ENCODE measurements around the gene GGT7.

The GGT7 gene

DNA sequence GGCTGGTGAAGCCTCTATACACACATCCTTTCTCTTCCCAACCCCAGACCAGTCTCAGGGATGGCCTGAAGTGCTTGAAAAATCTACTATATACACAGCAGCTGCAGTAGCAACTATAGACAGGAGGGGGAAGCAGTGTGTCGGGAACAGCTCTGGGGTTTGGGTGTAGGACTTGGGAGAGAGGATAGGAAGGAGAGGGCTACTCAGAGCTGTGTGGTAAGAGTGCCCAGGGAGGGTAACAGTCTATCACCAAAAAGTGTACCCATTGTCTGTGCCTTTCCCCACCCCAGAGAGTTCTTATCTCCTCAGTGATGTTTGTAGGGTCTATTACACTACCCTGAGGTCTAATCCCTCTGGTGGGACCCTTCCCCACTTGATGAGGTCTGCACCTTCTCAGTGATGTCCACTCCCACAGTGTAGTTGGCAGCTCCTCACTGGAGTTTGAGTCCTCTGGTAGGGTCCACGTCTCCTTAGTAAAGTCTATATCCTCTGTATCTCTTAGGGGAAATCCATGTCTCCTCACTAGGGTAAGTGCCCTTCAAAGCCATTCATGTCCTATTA lies 1.5 kb upstream of the GGT7 start:
- H3K27ac ChIP-seq (ENCODE audit: low read length) = no peak overlapping the region
- no peaks in the 10 kb centered on the region for H3F3A ChIP-seq (ENCODE audit: insufficient read depth, low read length)

DNA sequence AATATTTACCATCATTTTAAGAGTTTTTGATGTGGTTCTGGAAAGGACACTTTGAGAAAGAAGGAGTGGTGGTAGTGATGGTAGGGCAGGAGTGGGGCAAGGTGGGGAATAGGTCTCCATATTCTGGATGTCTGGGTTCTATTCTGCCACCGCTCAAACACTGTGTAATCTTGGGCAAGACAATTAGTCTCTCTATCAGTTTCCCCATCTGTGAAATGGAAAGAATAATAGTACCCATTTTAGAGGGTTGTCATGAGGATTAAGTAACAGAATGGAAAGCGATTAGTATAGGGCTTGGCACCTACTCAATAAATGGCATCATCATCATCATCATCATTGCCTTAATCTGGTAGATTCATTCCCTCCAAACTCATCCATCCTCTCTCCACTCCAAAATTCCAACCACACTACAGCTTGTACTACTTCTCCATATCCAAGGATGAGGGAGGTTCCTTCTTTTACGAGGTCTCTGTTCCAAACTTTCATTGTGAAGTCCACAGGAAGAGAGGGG lies 982 bp upstream of the GGT7 start:
- Histone ChIP-seq H3K9me3 (replicated peaks; ENCODE audit: insufficient read depth, low read length) (no peaks in the 10 kb centered on the region), H3K9ac (ENCODE audit: low read length) (no peak overlapping the region), H3K79me2 (ENCODE audit: low read length) (peaks cover 6% of the 10 kb centered on the region), H3K4me1 (ENCODE audit: low read length) (peaks cover 20% of the 10 kb centered on the region), H3K9me2 (replicated peaks; ENCODE audit: insufficient read depth, low read length) (no peaks in the 10 kb centered on the region), H3K27me3 (replicated peaks; ENCODE audit: insufficient read depth, low read length) (no peaks in the 10 kb centered on the region), H2AFZ (ENCODE audit: low read length) (no peak overlapping the region; the same call in 1 of the 2 replicates), H4K20me1 (ENCODE audit: insufficient read depth, low read length) (no peaks in the 10 kb centered on the region), H3K4me3 (ENCODE audit: low read length) (peak overlapping the region; percentile 59; the same call in 1 of the 2 replicates), H3K36me3 (replicated peaks; ENCODE audit: insufficient read depth, low read length) (no peaks in the 10 kb centered on the region), H3F3A (ENCODE audit: insufficient read depth, low read length) (no peaks in the 10 kb centered on the region), H3K4me2 (ENCODE audit: low read depth, low read length) (peak overlapping the region; percentile 72; the same call in 1 of the 2 replicates), H3K27ac (ENCODE audit: low read length) (no peak overlapping the region)
- DNase-seq = no peak
- TF ChIP-seq EZH2 (optimal IDR thresholded peaks at IDR 0.05; ENCODE audit: low read depth, low read length) = no peak
- TF ChIP-seq, protein P1, sequence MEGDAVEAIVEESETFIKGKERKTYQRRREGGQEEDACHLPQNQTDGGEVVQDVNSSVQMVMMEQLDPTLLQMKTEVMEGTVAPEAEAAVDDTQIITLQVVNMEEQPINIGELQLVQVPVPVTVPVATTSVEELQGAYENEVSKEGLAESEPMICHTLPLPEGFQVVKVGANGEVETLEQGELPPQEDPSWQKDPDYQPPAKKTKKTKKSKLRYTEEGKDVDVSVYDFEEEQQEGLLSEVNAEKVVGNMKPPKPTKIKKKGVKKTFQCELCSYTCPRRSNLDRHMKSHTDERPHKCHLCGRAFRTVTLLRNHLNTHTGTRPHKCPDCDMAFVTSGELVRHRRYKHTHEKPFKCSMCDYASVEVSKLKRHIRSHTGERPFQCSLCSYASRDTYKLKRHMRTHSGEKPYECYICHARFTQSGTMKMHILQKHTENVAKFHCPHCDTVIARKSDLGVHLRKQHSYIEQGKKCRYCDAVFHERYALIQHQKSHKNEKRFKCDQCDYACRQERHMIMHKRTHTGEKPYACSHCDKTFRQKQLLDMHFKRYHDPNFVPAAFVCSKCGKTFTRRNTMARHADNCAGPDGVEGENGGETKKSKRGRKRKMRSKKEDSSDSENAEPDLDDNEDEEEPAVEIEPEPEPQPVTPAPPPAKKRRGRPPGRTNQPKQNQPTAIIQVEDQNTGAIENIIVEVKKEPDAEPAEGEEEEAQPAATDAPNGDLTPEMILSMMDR (IDR thresholded peaks at IDR 0.05; ENCODE audit: low read length) = no peak
- no peak for TF ChIP-seq EZH2phosphoT487 (IDR thresholded peaks at IDR 0.05; ENCODE audit: low read length)

More for the DNA sequence above, 1.5 kb upstream of the GGT7 start:
- Histone ChIP-seq H3K79me2 (ENCODE audit: low read length) (peaks cover 6% of the 10 kb centered on the region), H3K9me3 (replicated peaks; ENCODE audit: insufficient read depth, low read length) (no peaks in the 10 kb centered on the region), H2AFZ (ENCODE audit: low read length) (no peak overlapping the region), H3K9me2 (replicated peaks; ENCODE audit: insufficient read depth, low read length) (no peaks in the 10 kb centered on the region), H3K27me3 (replicated peaks; ENCODE audit: insufficient read depth, low read length) (no peaks in the 10 kb centered on the region), H3K4me3 (ENCODE audit: low read length) (no peak overlapping the region), H4K20me1 (ENCODE audit: insufficient read depth, low read length) (no peaks in the 10 kb centered on the region), H3K4me2 (ENCODE audit: low read depth, low read length) (no peak overlapping the region), H3K4me1 (ENCODE audit: low read length) (peaks cover 20% of the 10 kb centered on the region), H3K9ac (ENCODE audit: low read length) (no peak overlapping the region), H3K36me3 (replicated peaks; ENCODE audit: insufficient read depth, low read length) (no peaks in the 10 kb centered on the region)
- peak; percentile 66 for DNase-seq
- TF ChIP-seq, protein P1 (IDR thresholded peaks at IDR 0.05; ENCODE audit: low read length) = peak; percentile 83
- TF ChIP-seq EZH2 (optimal IDR thresholded peaks at IDR 0.05; ENCODE audit: low read depth, low read length) = no peak

DNA sequence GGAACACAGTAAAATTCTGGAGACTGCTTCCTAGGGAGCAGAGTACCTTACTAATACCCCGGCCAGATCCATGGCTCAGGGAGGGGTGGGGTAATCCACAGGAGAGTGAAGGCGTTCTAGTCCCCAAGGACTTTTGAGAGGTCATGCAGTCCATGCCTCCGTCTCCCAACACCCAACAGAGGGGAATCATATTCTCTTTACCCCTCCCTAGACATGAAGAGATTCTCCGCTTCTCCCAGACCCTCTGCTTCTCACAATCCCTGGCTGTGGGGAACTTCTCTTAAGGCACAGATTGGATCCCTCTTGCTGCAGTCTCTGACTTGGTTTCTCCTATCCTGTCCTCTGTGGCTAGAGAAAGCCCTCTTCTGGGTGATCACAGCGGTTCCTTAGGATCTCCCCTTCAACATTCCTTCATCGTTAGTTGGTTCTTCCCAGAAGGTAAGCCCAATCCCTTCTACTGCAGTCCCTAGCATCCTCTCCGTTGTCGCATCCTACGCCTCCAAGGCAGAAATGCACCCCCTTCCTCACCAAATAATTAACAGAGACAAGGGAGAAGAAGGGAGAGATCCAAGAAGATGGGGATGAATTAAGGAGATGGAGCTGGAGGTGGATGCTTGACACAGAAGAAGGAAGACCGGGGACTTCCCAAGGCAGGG lies 562 bp downstream of the GGT7 start:
- Histone ChIP-seq H3K27me3 (replicated peaks; ENCODE audit: insufficient read depth, low read length) (no peaks in the 10 kb centered on the region), H4K20me1 (ENCODE audit: insufficient read depth, low read length) (no peaks in the 10 kb centered on the region), H3K9me3 (replicated peaks; ENCODE audit: insufficient read depth, low read length) (no peaks in the 10 kb centered on the region), H3K9me2 (replicated peaks; ENCODE audit: insufficient read depth, low read length) (no peaks in the 10 kb centered on the region), H3K9ac (ENCODE audit: low read length) (peak overlapping the region; percentile 5; the same call in 1 of the 2 replicates), H3K36me3 (replicated peaks; ENCODE audit: insufficient read depth, low read length) (no peaks in the 10 kb centered on the region), H3K4me2 (ENCODE audit: low read depth, low read length) (peak overlapping the region; percentile 72), H3K79me2 (ENCODE audit: low read length) (peaks cover 4% of the 10 kb centered on the region), H3K27ac (ENCODE audit: low read length) (no peak overlapping the region), H3K4me3 (ENCODE audit: low read length) (peak overlapping the region; percentile 59), H3K4me1 (ENCODE audit: low read length) (peaks cover 18% of the 10 kb centered on the region), H3F3A (ENCODE audit: insufficient read depth, low read length) (no peaks in the 10 kb centered on the region), H2AFZ (ENCODE audit: low read length) (peak overlapping the region; percentile 62)
- TF ChIP-seq EZH2phosphoT487 (IDR thresholded peaks at IDR 0.05; ENCODE audit: low read length) (no peak), EZH2 (optimal IDR thresholded peaks at IDR 0.05; ENCODE audit: low read depth, low read length) (no peak)
- TF ChIP-seq, protein P1 (IDR thresholded peaks at IDR 0.05; ENCODE audit: low read length) = no peak
- no peak for DNase-seq
